IPS-NIHi7 (cell line): ENCODE measurements around the gene QPRT.
A peak's percentile ranks its signal among the peaks of the same experiment; 100 is the strongest.
"Not testable (repeated sequence)": the region's sequence is repeated elsewhere in the genome, so short reads cannot be mapped to it uniquely, and the experiment has no call there.

Experiments
- DNase-seq: peaks from one replicate; pipeline ENCODE4 v3.0.0; 2012; ENCODE audit warnings: mixed read lengths; ENCODE audit errors: extremely low spot score

The QPRT gene

GRCh38 chr16:29694384-29695195 lies 15.6 kb downstream of the QPRT start:
- DNase-seq: no peak

- not testable (repeated sequence) for DNase-seq
Measured at GRCh38 chr16:29695675-29696074, 16.7 kb downstream of the QPRT start.

GRCh38 chr16:29696881-29697331 lies 17.9 kb downstream of the QPRT start:
- no peak for DNase-seq

GRCh38 chr16:29697391-29697790 lies 18.4 kb downstream of the QPRT start:
- no peak for DNase-seq

DNA sequence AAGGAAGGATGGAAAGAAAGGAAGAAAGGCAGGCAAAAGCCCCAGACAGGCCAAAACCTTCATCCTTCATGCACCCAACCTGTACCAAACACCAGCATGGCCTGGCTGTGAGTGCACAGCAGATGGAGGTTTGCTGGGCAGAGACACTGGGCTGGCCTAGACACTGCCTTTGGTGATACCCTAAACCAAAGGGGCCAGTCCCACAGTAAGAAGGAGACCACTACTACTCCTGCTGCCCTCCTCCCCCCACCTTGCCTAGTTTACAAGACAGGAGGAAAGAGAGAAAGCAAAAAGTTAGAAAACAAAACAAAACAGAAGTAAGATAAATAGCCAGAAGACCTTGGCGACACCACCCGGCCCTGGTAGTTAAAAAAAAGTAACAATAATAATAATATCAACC lies 19.1 kb downstream of the QPRT start:
- no peak for DNase-seq

DNA sequence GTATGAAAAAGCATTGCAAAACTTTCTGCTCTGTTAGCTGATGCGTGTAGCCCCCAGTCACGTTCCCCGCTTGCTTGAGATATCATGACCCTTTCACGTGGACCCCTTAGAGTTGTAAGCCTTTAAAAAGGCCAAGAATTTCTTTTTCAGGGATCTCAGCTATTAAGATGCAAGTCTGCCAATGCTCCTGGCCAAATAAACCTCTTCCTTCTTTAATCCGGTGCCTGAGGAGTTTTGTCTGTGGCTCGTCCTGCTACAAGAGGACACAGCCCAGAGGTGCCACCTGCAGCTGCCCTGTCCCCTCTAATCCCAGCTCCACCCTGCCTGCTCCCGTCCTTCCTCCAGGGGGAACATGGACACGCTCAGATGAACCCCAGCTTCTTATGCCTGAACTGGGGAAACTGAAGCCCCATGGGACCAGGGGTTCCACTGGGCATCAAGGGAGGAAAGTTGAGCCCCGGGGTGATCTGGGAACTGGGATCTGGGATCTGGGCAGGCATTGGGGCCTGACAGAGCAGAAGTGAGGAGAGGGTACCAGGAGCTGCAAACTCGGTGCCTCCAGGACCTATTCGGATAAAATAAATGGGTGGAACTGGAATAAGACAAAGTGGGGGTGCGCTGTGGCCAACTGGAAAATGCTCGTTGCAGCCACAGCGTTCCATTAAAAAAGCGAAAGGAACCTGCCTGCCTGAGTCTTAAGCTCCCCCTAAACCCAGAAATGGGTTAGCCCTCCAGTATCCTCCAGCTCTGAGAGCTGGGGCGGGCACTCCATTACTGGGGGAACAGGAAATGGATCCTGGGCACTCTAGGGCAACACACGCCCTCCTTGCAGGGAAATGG lies 19.7 kb downstream of the QPRT start:
- DNase-seq: no peak

DNA sequence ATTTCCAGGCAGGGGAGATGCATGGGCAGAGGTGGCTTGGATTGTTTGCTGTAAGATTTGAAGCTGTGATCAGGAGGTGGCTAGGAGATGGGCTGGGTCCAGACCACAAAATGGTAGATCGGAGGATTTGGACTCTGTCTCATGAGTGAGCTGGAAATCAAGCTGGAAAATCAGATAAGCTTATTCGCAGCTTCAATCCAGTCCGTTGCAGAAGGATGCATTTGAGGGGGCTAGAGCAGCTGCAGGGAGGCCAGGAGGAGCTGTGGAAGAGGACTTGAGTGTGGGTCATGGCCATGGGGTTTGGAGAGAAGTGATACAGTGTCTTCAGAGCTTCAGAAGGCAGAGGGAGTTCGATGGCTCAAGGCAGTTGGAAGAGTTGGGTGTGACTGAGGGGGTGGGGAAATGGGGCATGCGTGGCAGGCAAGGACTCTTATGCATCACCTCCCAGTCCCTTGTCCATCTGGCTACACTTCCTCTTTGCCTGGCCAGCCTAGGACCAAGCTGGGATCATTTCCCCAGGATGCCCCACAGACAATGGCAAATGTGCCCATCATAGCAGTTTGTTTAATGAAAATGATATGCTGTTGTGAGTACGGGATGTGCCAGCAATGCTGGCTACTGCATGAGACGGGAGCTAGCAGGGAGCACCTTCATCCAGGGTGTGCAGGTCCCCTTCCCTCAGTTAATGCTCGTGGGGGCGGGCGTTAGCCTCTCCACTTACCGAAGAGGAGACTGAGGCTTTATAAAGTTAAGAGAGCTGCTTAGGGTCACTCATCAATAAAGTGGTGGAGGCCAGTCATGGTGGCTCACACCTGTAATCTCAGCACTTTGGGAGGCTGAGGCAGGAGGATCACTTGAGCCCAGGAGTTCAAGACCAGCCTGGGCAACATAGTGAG lies 20.6 kb downstream of the QPRT start:
- no peak for DNase-seq

- DNase-seq: peak; percentile 87
Measured at GRCh38 chr16:29700253-29700987, 21.4 kb downstream of the QPRT start.

- no peak for DNase-seq
Measured at GRCh38 chr16:29701214-29701555, 22.2 kb downstream of the QPRT start.

GRCh38 chr16:29702269-29702668 lies 23.3 kb downstream of the QPRT start:
- no peak for DNase-seq

DNA sequence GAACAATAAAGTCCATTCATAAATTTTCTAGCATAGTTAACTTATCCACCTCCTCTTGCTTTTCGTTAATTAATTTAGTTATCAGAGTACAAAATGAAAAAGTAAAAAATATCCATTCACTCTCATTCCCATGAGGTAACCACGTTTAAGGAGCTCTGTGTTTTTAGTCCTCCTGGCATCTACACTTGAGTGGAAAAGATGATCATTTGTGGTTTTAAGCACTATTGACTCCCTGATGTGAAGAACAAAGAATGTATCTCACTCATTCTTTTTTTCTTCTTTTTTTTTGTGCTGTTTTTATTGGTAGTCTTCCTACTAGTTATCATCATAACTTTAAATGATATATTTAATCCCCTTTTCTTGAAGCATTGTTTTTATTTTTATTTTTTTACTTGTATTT lies 26.1 kb downstream of the QPRT start:
- no peak for DNase-seq

DNA sequence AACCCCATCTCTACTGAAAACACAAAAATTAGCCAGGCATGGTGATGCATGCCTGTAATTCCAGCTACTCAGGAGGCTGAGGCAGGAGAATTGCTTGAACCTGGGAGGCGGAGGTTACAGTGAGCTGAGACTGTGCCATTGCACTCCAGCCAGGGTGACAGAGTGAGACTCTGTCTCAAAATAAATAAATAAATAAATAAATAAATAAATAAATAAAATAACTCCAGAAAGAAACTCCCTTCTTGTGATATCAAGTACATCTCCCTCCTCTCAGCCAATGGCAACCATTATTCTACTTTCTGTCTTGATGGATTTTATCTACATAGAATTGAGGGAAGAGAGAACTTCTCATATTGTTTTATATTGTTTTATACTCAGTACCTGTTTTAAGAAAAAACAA lies 28.2 kb downstream of the QPRT start:
- DNase-seq: not testable (repeated sequence)

DNA sequence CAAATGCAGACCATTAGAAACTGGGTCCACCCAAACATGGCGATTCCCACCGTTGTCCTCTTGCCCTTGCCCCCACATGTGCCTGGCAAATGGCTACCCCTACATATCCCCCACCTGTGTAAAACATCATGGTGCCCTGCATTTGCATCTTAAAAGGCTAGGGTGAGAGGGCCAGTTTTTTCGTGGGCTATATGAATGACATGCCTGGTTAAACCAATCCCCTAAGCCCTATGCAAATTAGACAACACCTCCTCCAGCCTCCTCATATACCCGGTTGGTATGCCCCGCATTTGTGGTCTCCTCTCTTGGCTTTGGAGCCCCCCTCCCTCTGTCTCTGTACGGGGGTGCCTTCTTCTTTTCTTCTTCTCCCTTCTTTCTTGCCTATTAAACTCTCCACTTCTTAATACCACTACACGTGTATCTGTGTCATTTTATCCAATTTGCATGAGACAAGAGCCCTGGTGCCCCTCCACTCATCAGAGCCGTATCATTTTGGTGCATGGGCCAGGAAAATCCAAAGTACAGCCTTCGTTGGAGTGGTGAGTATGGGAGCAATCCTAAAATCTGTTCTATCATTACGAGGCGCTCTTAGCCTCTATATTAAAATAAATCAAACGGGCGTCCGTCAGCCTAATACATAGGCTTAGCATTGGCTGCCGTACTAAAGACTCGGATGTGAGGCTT lies 30.1 kb downstream of the QPRT start:
- no peak for DNase-seq

DNA sequence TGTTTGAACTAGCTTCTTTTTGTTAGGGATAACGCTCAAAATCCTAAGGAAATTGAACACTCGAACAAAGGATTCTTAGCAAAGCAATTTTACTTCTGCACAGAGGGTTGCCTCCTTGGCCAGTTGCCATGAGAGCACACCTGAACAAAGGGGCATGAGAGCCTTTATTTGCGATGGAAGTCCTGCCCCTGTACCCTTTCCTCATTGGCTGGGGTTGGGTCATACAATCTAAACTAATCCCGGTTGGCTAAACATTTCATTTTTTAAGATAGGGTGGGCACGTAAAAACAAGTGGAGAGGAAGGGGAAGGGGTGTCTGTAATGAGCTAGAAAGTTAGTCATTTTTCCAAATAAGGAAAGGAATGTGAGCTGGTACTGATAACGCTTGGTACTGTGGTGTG lies 30.7 kb downstream of the QPRT start:
- not testable (repeated sequence) for DNase-seq

- DNase-seq: no peak
Measured at GRCh38 chr16:29710227-29711219, 31.5 kb downstream of the QPRT start.

DNA sequence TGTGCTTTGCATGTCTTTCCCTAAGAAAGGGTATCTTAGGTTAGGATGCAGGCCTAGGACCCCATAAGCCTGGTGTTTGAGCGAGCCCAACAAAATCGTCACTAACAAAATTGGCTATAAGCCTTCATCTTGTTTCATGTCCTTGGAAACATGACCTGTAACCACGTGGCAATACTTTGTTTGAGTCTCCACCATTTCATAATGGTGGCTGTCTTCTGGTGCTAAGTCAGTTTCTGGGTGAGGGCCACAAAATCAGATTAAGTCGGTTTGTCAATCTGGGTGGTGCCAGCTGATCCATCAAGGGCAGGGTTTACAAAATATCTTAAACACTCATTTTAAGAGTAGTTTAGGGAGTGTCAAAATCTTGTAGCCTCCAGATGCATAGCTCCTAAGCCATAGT lies 33.8 kb downstream of the QPRT start:
- DNase-seq: no peak

DNA sequence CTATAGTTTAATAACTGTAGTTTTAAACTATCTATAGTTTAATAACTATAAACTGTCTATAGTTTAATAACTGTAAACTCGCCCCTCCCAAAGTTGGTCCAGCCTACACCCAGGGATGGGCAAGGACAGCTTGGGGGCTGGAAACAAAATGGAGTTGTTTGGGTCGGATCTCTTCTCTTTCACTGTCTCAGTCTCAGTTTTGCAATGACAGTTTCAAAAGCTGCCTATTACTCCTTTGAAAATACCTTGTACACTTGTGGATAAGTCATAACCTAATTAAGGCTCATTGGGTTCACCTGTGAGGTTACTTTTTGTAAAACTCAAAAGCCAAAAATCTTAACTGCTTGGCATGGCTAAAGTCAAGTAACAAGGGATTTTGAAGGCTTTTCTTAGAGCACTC lies 35.4 kb downstream of the QPRT start:
- no peak for DNase-seq

DNA sequence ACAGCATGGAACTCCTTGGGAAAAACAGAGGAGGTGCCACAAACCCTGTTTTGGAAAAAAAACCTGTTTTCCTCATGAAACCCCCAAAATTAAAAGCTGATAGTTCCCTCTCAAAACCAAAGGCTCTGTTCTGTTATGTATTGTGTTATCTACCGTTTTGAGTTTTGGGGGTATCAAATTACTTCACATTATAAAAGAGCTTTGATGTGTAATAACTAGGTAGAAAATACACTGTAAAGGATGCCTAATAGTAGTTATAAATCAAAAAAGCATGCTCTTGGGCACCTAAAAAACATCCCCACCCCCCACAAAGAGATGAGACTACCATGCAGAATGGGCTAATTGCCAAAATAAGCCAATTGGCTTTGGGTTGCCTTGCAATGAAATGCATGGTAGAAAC lies 36.0 kb downstream of the QPRT start:
- DNase-seq: no peak

GRCh38 chr16:29717113-29717512 lies 38.1 kb downstream of the QPRT start:
- no peak for DNase-seq
